Mesenchymal stem cell (in vitro differentiated cells and primary cell): Measurements from ENCODE around the gene NID1.

Experiments
- DNase-seq: peaks from one replicate; pipeline ENCODE4 v3.0.0-alpha.2; 2013
- H2AFZ ChIP-seq: one replicate; pipeline ENCODE4 v1.6.1; 2013; ENCODE audit warnings: low read depth, mild to moderate bottlenecking, control low read depth, inconsistent platforms, low read length, moderate library complexity
- H2AK5ac ChIP-seq: 2 replicates; pipeline ENCODE4 v1.6.1; 2013; ENCODE audit warnings: low read length, moderate library complexity, mild to moderate bottlenecking, inconsistent platforms; ENCODE audit not compliant: severe bottlenecking
- H2BK120ac ChIP-seq: one replicate; pipeline ENCODE4 v1.6.1; 2013; ENCODE audit warnings: low read depth, mild to moderate bottlenecking, inconsistent platforms, low read length, moderate library complexity
- H2BK12ac ChIP-seq, 2 experiments: one replicate each; pipeline ENCODE4 v1.6.1; 2013; ENCODE audit warnings: inconsistent platforms in 2 of 2, low read length in 2 of 2, mild to moderate bottlenecking in 2 of 2, moderate library complexity in 2 of 2, control low read depth in 1 of 2
- H2BK15ac ChIP-seq: one replicate; pipeline ENCODE4 v1.6.1; 2013; ENCODE audit warnings: mild to moderate bottlenecking, low read depth, inconsistent platforms; ENCODE audit not compliant: poor library complexity, severe bottlenecking
- H2BK5ac ChIP-seq: 2 replicates; pipeline ENCODE4 v1.6.1; 2013; ENCODE audit warnings: low read depth, mild to moderate bottlenecking, low read length, control low read depth, inconsistent platforms; ENCODE audit not compliant: poor library complexity, severe bottlenecking
- H3K14ac ChIP-seq, 2 experiments: one replicate each; pipeline ENCODE4 v1.6.1; 2013; ENCODE audit warnings: inconsistent platforms in 2 of 2, low read length in 2 of 2, control low read depth in 1 of 2, mild to moderate bottlenecking in 1 of 2, moderate library complexity in 1 of 2
- H3K18ac ChIP-seq, 2 experiments: one replicate each; pipeline ENCODE4 v1.6.1; 2013; ENCODE audit warnings: inconsistent platforms in 2 of 2, low read length in 2 of 2, control low read depth in 1 of 2, low read depth in 1 of 2, mild to moderate bottlenecking in 1 of 2
- H3K23ac ChIP-seq, 2 experiments: one replicate each; pipeline ENCODE4 v1.6.1; 2013; ENCODE audit warnings: inconsistent platforms in 2 of 2, low read length in 2 of 2, mild to moderate bottlenecking in 2 of 2, moderate library complexity in 2 of 2, control low read depth in 1 of 2
- H3K27ac ChIP-seq: 2 replicates; pipeline ENCODE4 v1.5.1; 2013; ENCODE audit warnings: mild to moderate bottlenecking, moderate library complexity, low read length, control low read depth, inconsistent platforms; ENCODE audit not compliant: poor library complexity, severe bottlenecking
- H3K27me3 ChIP-seq, 2 experiments: 2 replicates each; pipeline versions ENCODE4 v1.6.1 to v1.7.0; 2013; ENCODE audit warnings: low read length in 2 of 2, mild to moderate bottlenecking in 2 of 2, moderate library complexity in 2 of 2, control low read depth in 1 of 2, inconsistent platforms in 1 of 2; ENCODE audit not compliant: control insufficient read depth in 1 of 2, insufficient read depth in 1 of 2
- H3K36me3 ChIP-seq, 2 experiments: 2 replicates each; pipeline versions ENCODE4 v1.6.1 to v1.7.0; 2013; ENCODE audit warnings: low read length in 2 of 2, control low read depth in 1 of 2, inconsistent platforms in 1 of 2, low read depth in 1 of 2, mild to moderate bottlenecking in 1 of 2; ENCODE audit not compliant: insufficient read depth in 2 of 2, control insufficient read depth in 1 of 2
- H3K4ac ChIP-seq, 2 experiments: one replicate each; pipeline ENCODE4 v1.6.1; 2013; ENCODE audit warnings: inconsistent platforms in 2 of 2, low read length in 2 of 2, mild to moderate bottlenecking in 2 of 2, moderate library complexity in 2 of 2, control low read depth in 1 of 2, low read depth in 1 of 2
- H3K4me1 ChIP-seq: 2 replicates; pipeline ENCODE4 v1.6.1; 2013; ENCODE audit warnings: low read depth, low read length, control low read depth; ENCODE audit not compliant: control insufficient read depth, insufficient read depth
- H3K4me2 ChIP-seq: 2 replicates; pipeline ENCODE4 v1.6.1; 2013; ENCODE audit warnings: low read length, mild to moderate bottlenecking, inconsistent platforms; ENCODE audit not compliant: poor library complexity, severe bottlenecking
- H3K4me3 ChIP-seq, 2 experiments: 2 replicates each; pipeline versions ENCODE4 v1.5.1 to v1.7.0; 2013; ENCODE audit warnings: low read length in 2 of 2, mild to moderate bottlenecking in 2 of 2, control low read depth in 1 of 2, low read depth in 1 of 2; ENCODE audit not compliant: insufficient read depth in 1 of 2
- H3K79me1 ChIP-seq: replicated peaks from 2 replicates; pipeline ENCODE4 v1.6.1; 2013; ENCODE audit warnings: mild to moderate bottlenecking, control low read depth, low read length, inconsistent platforms; ENCODE audit not compliant: poor library complexity, severe bottlenecking
- H3K9ac ChIP-seq: 2 replicates; pipeline ENCODE4 v1.7.0; 2013; ENCODE audit warnings: mild to moderate bottlenecking, low read length, moderate library complexity
- H3K9me3 ChIP-seq: 2 replicates; pipeline ENCODE4 v1.7.0; 2013; ENCODE audit warnings: mild to moderate bottlenecking, low read length; ENCODE audit not compliant: control insufficient read depth
- H4K8ac ChIP-seq: one replicate; pipeline ENCODE4 v1.6.1; 2013; ENCODE audit warnings: inconsistent platforms, mild to moderate bottlenecking, low read length, moderate library complexity
- H4K91ac ChIP-seq: one replicate; pipeline ENCODE4 v1.6.1; 2013; ENCODE audit warnings: mild to moderate bottlenecking, low read length, inconsistent platforms
- WGBS: methylation state at CpG from one replicate; pipeline ENCODE4 v1.1.7; 2013; ENCODE audit warnings: mixed read lengths; 5-methylcytosine and 5-hydroxymethylcytosine counted together

Gene NID1

GRCh38 chr1:236030534-236030933 is 34.4 kb downstream of the NID1 start:
- Histone ChIP-seq H2BK12ac (no peak overlapping the region), H4K91ac (no peak overlapping the region), H3K9ac (no peak overlapping the region), H3K18ac (no peak overlapping the region), H3K4me1 (peaks cover 2% of the 10 kb centered on the region), H2BK5ac (no peak overlapping the region), H3K79me1 (no peaks in the 10 kb centered on the region), H3K27me3 (no peaks in the 10 kb centered on the region), H2BK15ac (no peak overlapping the region), H2BK120ac (no peak overlapping the region), H3K36me3 (peaks cover 12 to 79% of the 10 kb centered on the region in 2 experiments), H2AFZ (no peak overlapping the region), H3K23ac (no peak overlapping the region), H3K14ac (no peak overlapping the region), H3K9me3 (no peaks in the 10 kb centered on the region), H3K4me2 (no peak overlapping the region), H4K8ac (no peak overlapping the region), H3K27ac (no peak overlapping the region), H2AK5ac (no peak overlapping the region), H3K4me3 (no peak overlapping the region), H3K4ac (no peak overlapping the region)
- DNase-seq: peak; percentile 35
- 74% methylated on average over 3 of the region's 3 CpGs for WGBS

- peak overlapping the region in 1 of 2 experiments; percentile 1 for H3K18ac ChIP-seq
- peaks cover 2% of the 10 kb centered on the region for H3K4me1 ChIP-seq
- peak overlapping the region; percentile 61 for H4K91ac ChIP-seq
- no peak overlapping the region for H2BK5ac ChIP-seq
- H3K27ac ChIP-seq: no peak overlapping the region
- no peaks in the 10 kb centered on the region for H3K79me1 ChIP-seq
- no peak overlapping the region for H2BK120ac ChIP-seq
- H3K9ac ChIP-seq: no peak overlapping the region
- H3K14ac ChIP-seq: no peak overlapping the region
- H3K4me2 ChIP-seq: no peak overlapping the region
- H4K8ac ChIP-seq: peak overlapping the region; percentile 60
- H3K23ac ChIP-seq: no peak overlapping the region
- H2BK12ac ChIP-seq: peak overlapping the region; percentile 1 to 37
- H3K36me3 ChIP-seq: peaks cover 12 to 82% of the 10 kb centered on the region in 2 experiments
- H2AFZ ChIP-seq: no peak overlapping the region
- H3K4me3 ChIP-seq: no peak overlapping the region
- no peaks in the 10 kb centered on the region for H3K9me3 ChIP-seq
- DNase-seq: no peak
- no peak overlapping the region for H2BK15ac ChIP-seq
- 95% methylated on average over 26 of the region's 26 CpGs for WGBS
- no peak overlapping the region for H2AK5ac ChIP-seq
- peak overlapping the region in 1 of 2 experiments; percentile 5 for H3K4ac ChIP-seq
- H3K27me3 ChIP-seq: no peaks in the 10 kb centered on the region
These were observed 35.4 kb downstream of the NID1 start for GRCh38 chr1:236029428-236029940.

- H2BK12ac ChIP-seq: no peak overlapping the region
- no peak overlapping the region for H3K4ac ChIP-seq
- no peak overlapping the region for H2AK5ac ChIP-seq
- no peak overlapping the region for H2BK5ac ChIP-seq
- no peak overlapping the region for H3K23ac ChIP-seq
- H3K18ac ChIP-seq: no peak overlapping the region
- no peaks in the 10 kb centered on the region for H3K79me1 ChIP-seq
- DNase-seq: no peak
- H3K9ac ChIP-seq: no peak overlapping the region
- no peak overlapping the region for H3K27ac ChIP-seq
- H3K14ac ChIP-seq: no peak overlapping the region
- 91% methylated on average over 3 of the region's 4 CpGs for WGBS
- H4K8ac ChIP-seq: no peak overlapping the region
- H2AFZ ChIP-seq: no peak overlapping the region
- H3K4me1 ChIP-seq: peaks cover 2% of the 10 kb centered on the region
- H3K4me2 ChIP-seq: no peak overlapping the region
- H4K91ac ChIP-seq: no peak overlapping the region
- H3K9me3 ChIP-seq: no peaks in the 10 kb centered on the region
- no peak overlapping the region for H2BK120ac ChIP-seq
- H3K4me3 ChIP-seq: no peak overlapping the region
- peaks cover 15 to 85% of the 10 kb centered on the region in 2 experiments for H3K36me3 ChIP-seq
- H2BK15ac ChIP-seq: no peak overlapping the region
- H3K27me3 ChIP-seq: no peaks in the 10 kb centered on the region
These were observed 37.8 kb downstream of the NID1 start for GRCh38 chr1:236027104-236027503.

- Histone ChIP-seq H4K91ac (no peak overlapping the region), H3K14ac (no peak overlapping the region), H2BK5ac (no peak overlapping the region), H3K4me2 (no peak overlapping the region), H3K4me1 (peaks cover 7% of the 10 kb centered on the region), H2BK120ac (no peak overlapping the region), H3K23ac (no peak overlapping the region), H2AFZ (no peak overlapping the region), H3K18ac (no peak overlapping the region), H3K9me3 (no peaks in the 10 kb centered on the region), H3K27ac (no peak overlapping the region), H2BK15ac (no peak overlapping the region), H3K27me3 (no peaks in the 10 kb centered on the region), H3K36me3 (peaks cover 15 to 79% of the 10 kb centered on the region in 2 experiments), H3K79me1 (no peaks in the 10 kb centered on the region), H3K9ac (no peak overlapping the region), H2BK12ac (no peak overlapping the region), H3K4me3 (peak overlapping the region in 1 of 2 experiments; percentile 0), H4K8ac (no peak overlapping the region), H2AK5ac (no peak overlapping the region), H3K4ac (no peak overlapping the region)
- DNase-seq: no peak
- 96% methylated on average over 13 of the region's 14 CpGs for WGBS
These were observed 39.1 kb downstream of the NID1 start for GRCh38 chr1:236025836-236026235.
